Tibial artery (tissue), 4 donors: Measurements from ENCODE around the gene FAM181A.

ENCODE experiments used
- DNase-seq, 2 donors: peaks; one replicate each; pipeline ENCODE4 v3.0.0-alpha.2; 2019
- H3K27ac ChIP-seq, 2 donors: fragments of 200-600 bp; sonication (generic) in 1 of 2; 1 replicate in 1 of 2; 2 replicates in 1 of 2; pipeline ENCODE4 v1.5.1; 2018 to 2019; ENCODE audit warnings: mild to moderate bottlenecking in 1 of 2
- H3K27me3 ChIP-seq, 2 donors: fragments of 200-600 bp; sonication (generic) in 1 of 2; one replicate each; pipeline versions ENCODE4 v1.5.1 to v1.6.0; 2016 to 2019
- H3K36me3 ChIP-seq, 3 donors: fragments of 200-600 bp; sonication (generic) in 2 of 3; one replicate each; pipeline ENCODE4 v1.5.1; 2016 to 2019; ENCODE audit warnings: mild to moderate bottlenecking in 2 of 3
- H3K4me1 ChIP-seq, 4 donors: fragments of 200-600 bp; sonication (generic) in 2 of 4; 1 replicate in 3 of 4; 2 replicates in 1 of 4; pipeline ENCODE4 v1.5.1; 2016 to 2019
- H3K4me3 ChIP-seq, 2 donors: fragments of 200-600 bp; sonication (generic) in 1 of 2; 1 replicate in 1 of 2; 2 replicates in 1 of 2; pipeline ENCODE4 v1.5.1; 2018 to 2019; ENCODE audit warnings: mild to moderate bottlenecking in 2 of 2
- H3K9me3 ChIP-seq, 3 donors: fragments of 200-600 bp; sonication (generic) in 1 of 3; one replicate each; pipeline ENCODE4 v1.5.1; 2016 to 2019
- intact Hi-C: fragments of 100-400 bp; cut with DNase I; formaldehyde crosslinking; loops from one replicate; pipeline ENCODE4 v1.15.0; 2023; ENCODE audit warnings: low total_unique reads
- TF ChIP-seq, protein P1 (sequence below), 2 experiments: fragments of 200-600 bp in 1 of 2; fragments of 450-650 bp in 1 of 2; IDR thresholded peaks; one replicate each; pipeline ENCODE4 v1.5.1; 2017 to 2019; ENCODE audit warnings: antibody characterized with exemption in 2 of 2, mild to moderate bottlenecking in 1 of 2, moderate library complexity in 1 of 2

FAM181A gene

DNA sequence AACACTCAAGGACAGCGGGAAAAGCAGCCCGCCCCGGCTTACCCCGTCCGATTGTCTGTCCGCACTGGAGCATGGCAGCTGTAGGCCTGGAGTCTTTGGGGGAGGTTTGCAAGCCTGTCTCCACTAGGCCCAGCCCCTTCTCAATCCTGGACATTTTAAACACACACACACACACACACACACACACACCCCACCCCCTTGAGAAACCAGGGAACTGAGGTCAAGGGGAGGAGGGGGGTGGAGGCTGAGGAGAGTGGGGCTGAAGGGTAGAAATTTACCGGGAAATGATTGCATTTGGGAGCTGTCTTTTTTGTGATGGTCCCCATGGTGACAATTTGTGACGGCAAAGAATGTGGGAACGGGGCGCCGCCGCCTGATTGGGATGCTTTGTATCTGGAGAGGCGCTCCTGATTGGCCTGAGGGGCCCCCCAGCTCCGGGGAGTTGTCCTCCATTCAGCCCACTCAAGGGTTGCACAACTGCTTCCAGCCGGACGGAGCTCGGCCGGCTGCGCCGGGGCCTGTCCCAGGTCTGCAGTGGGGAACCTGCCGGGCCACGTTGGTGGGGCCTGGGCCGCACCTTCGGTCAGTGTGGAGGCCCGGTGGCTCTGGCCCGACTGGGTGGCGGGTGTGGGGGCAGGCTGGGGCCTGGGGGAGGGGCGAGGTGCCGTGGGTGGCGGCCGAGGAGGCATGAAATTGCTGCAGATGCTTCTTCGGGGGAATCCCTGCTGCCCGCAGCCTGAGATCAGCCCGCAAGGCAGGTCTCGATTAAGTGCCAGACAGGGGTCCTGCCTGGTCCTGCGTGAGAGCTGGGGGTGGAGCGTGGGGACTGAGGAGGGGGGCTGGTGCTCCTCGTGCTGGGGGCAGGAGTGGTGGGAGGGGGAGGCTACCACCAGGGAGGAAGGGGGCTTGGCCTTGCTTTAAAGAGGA lies at the start of gene FAM181A:
TSS of gene FAM181A (plus strand) at position 472 of the 927 bp plus-strand sequence. CDS start 942 bp downstream, outside the sequence.
- intact Hi-C loops, result no loop called here

DNA sequence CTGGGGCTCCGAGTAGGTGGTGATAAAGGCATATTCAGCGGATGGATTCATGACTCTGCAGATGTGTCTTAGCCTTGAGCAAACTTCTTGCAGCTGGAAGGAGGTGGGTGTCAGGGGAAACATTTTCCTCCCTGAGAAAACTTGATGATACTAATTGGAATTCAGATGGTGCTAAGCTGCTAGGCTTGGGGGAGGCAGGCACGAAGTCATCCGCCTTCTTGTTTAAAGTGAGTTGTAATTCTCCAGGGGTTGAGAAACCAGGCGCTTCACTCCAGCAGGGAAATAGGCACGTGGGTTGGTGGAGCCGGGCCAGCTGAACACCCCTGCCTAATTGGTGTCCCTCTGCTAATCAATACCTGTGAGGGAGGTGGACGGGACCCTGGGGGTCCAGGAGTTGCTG lies 48.9 kb upstream of the FAM181A start:
- Histone ChIP-seq H3K27ac (no peak overlapping the region), H3K4me1 (peaks cover 0 to 26% (median 15%) of the 10 kb centered on the region in 4 donors), H3K36me3 (no peaks in the 10 kb centered on the region), H3K9me3 (no peaks in the 10 kb centered on the region), H3K27me3 (no peaks in the 10 kb centered on the region), H3K4me3 (no peak overlapping the region)
- TF ChIP-seq, protein P1, sequence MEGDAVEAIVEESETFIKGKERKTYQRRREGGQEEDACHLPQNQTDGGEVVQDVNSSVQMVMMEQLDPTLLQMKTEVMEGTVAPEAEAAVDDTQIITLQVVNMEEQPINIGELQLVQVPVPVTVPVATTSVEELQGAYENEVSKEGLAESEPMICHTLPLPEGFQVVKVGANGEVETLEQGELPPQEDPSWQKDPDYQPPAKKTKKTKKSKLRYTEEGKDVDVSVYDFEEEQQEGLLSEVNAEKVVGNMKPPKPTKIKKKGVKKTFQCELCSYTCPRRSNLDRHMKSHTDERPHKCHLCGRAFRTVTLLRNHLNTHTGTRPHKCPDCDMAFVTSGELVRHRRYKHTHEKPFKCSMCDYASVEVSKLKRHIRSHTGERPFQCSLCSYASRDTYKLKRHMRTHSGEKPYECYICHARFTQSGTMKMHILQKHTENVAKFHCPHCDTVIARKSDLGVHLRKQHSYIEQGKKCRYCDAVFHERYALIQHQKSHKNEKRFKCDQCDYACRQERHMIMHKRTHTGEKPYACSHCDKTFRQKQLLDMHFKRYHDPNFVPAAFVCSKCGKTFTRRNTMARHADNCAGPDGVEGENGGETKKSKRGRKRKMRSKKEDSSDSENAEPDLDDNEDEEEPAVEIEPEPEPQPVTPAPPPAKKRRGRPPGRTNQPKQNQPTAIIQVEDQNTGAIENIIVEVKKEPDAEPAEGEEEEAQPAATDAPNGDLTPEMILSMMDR (IDR thresholded peaks at IDR 0.05), result no peak
- intact Hi-C loops, result no loop called here
- peak in 1 of 2 donors; percentile 40 for DNase-seq

More for the DNA sequence above, at the start of gene FAM181A:
- peaks cover 0 to 16% (median 4%) of the 10 kb centered on the region in 3 donors for H3K36me3 ChIP-seq
- no peak within 1 kb of the TSS for H3K27ac ChIP-seq
- no peaks in the 10 kb centered on the region for H3K27me3 ChIP-seq
- peaks cover 0 to 10% (median 0%) of the 10 kb centered on the region in 4 donors for H3K4me1 ChIP-seq
- H3K4me3 ChIP-seq, result no peak within 1 kb of the TSS
- DNase-seq, result no peak
- TF ChIP-seq, protein P1 (IDR thresholded peaks at IDR 0.05), result no peak
- no peaks in the 10 kb centered on the region for H3K9me3 ChIP-seq

DNA sequence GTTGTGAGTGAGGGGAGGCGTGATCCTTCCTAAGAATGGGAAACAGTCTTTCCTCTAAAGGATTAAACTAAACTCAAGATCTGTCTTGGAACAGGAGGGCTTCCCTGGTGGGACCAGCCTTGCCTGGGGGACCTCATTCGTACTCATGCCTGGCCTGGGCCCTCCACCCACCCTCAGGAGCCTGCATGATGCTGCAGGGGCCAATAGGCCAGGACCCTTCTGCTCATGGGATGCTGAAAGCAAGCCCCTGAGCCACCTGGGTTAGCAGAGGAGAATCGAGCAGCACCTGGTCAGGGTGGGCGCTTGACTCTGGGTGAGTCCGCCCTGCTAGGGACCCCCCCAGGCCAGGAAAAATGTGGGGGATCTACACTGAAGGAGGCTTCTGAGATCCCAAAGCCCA lies 48.3 kb upstream of the FAM181A start:
- Histone ChIP-seq H3K4me1 (peaks cover 0 to 26% (median 15%) of the 10 kb centered on the region in 4 donors), H3K27ac (no peak overlapping the region), H3K27me3 (no peaks in the 10 kb centered on the region), H3K9me3 (no peaks in the 10 kb centered on the region), H3K4me3 (no peak overlapping the region), H3K36me3 (no peaks in the 10 kb centered on the region)
- peak in 1 of 2 donors; percentile 55 for DNase-seq
- intact Hi-C loops, result no loop called here
- TF ChIP-seq, protein P1 (IDR thresholded peaks at IDR 0.05), result no peak

DNA sequence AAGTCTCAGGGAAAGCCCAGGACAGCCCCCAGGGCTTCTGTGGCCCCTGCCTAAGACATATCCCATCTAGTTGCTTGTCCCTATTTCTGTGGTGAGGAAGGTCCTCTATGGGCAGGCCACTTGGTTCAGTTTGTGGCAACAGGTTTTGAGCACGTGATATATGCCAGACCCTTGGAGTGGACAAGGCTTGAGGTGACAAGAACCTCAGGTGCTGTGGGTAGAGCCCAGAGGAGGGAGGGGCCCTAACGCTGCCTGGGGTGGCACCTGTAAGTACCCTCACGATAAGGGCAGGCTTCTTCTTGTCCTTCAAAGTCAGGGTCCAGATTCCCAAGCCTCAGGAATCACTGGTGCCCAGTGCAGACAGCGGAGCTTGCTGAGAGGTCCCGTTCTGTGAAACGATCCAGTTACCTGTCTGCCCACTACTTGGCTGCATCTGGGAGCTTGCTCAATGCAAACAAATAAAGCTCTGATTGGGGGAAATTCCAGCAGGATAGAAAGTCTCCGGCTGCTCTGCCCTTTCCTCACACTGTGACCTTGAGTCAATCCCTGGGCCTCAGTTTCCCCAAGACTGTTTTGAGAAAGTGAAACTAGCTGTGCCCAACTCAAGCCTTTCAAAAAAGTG lies 47.7 kb upstream of the FAM181A start:
- Histone ChIP-seq H3K4me1 (peaks cover 0 to 26% (median 15%) of the 10 kb centered on the region in 4 donors), H3K9me3 (no peaks in the 10 kb centered on the region), H3K27me3 (no peaks in the 10 kb centered on the region), H3K27ac (peak overlapping the region in 1 of 2 donors; percentile 54), H3K36me3 (no peaks in the 10 kb centered on the region), H3K4me3 (peak overlapping the region; percentile 35 to 36)
- peak in 1 of 2 donors; percentile 51 for DNase-seq
- TF ChIP-seq, protein P1 (IDR thresholded peaks at IDR 0.05), result no peak
- intact Hi-C loops, result no loop called here

DNA sequence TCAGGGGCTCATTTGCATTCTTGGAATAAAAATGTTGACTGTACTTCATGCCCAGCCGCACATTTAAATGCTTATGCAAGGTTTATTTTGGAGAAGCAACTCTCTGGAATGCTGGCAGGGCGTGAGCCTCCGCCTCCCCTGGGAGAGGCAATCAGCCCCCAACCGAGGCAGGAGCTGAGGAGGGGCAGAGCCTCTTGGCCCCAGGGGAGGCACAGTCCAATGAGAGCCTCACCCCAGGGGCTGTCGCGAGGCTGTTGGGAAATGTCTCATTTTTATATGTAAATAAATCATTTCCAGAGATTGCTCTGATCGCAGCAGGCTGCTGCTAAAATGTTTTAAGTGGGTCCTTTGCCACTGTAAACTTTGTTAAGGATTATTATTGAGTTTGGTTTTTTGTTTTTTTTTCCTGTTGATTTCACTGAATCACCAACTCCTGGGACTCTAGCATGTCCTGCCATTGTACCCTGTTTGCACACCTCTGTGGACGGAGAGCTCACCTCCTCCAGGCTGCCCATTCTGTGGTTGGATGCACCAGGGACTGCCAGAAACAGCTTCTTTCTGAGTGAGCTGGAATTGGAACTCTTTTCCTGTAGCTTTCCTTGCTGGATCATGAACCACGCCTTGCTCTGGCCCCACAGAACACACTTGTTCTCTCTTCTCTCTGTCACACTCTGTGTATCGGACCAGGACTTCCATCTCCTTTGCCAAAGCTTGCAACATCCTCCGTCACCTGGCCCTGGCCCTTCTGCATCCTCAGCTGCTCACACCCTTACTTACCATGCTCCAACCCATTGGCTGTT lies 46.9 kb upstream of the FAM181A start:
- DNase-seq, result peak; percentile 52 to 82
- Histone ChIP-seq H3K27me3 (no peaks in the 10 kb centered on the region), H3K36me3 (no peaks in the 10 kb centered on the region), H3K4me1 (peaks cover 0 to 26% (median 15%) of the 10 kb centered on the region in 4 donors), H3K27ac (peak overlapping the region; percentile 9 to 54), H3K9me3 (no peaks in the 10 kb centered on the region), H3K4me3 (peak overlapping the region; percentile 35 to 36)
- intact Hi-C loops, result no loop called here
- TF ChIP-seq, protein P1 (IDR thresholded peaks at IDR 0.05), result no peak
